CD4-positive, alpha-beta memory T cell (primary cell): ENCODE measurements around the gene MAPK9. TPM values are rescaled to one million over a fixed set of nuclear protein-coding genes. Genes with fewer than 3 reads are reported as not detected.

Source experiments
- CTCF ChIA-PET: fragments of 350-600 bp; sonication (Branson Sonifier 250); formaldehyde crosslinking; loops from one replicate; lab custom pipeline; 2021; ENCODE audit warnings: inconsistent platforms; ENCODE audit not compliant: partially characterized antibody; lab: Charles Lee
- POLR2A ChIA-PET: fragments of 350-600 bp; sonication (Branson Sonifier 250); formaldehyde crosslinking; loops from one replicate; lab custom pipeline; 2021; ENCODE audit not compliant: partially characterized antibody; lab: Charles Lee
- DNase-seq, 5 donors: peaks; one replicate each; pipeline versions ENCODE4 v3.0.0 to v3.0.0-alpha.2; 2020 to 2022; ENCODE audit warnings: mixed read lengths in 1 of 5
- H3K27ac ChIP-seq: one replicate; pipeline ENCODE4 v1.7.0; 2013; ENCODE audit warnings: low read depth, low read length
- H3K27me3 ChIP-seq: 2 replicates; pipeline ENCODE4 v1.7.0; 2013; ENCODE audit warnings: mild to moderate bottlenecking, low read length, moderate library complexity; ENCODE audit not compliant: insufficient read depth
- H3K36me3 ChIP-seq: 2 replicates; pipeline ENCODE4 v1.7.0; 2013; ENCODE audit warnings: mild to moderate bottlenecking, low read length, moderate library complexity; ENCODE audit not compliant: insufficient read depth
- H3K4me1 ChIP-seq: 2 replicates; pipeline ENCODE4 v1.7.0; 2013; ENCODE audit warnings: mild to moderate bottlenecking, low read length, moderate library complexity; ENCODE audit not compliant: insufficient read depth
- H3K4me3 ChIP-seq, 2 donors: one replicate each; pipeline ENCODE4 v1.7.0; 2013; ENCODE audit warnings: low read length in 2 of 2, mild to moderate bottlenecking in 1 of 2
- H3K9me3 ChIP-seq, 2 donors: one replicate each; pipeline ENCODE4 v1.7.0; 2013; ENCODE audit warnings: low read length in 2 of 2, control low read depth in 1 of 2; ENCODE audit not compliant: control insufficient read depth in 1 of 2
- H3K27ac Mint-ChIP-seq, 7 donors: one replicate each; pipeline ENCODE4 v1.8.0; 2020 to 2021; ENCODE audit warnings: mixed read lengths in 7 of 7, mild to moderate bottlenecking in 6 of 7, inconsistent platforms in 3 of 7, moderate library complexity in 3 of 7
- H3K27me3 Mint-ChIP-seq, 2 donors: one replicate each; pipeline ENCODE4 v1.8.0; 2020 to 2021; ENCODE audit warnings: mixed read lengths in 2 of 2
- H3K36me3 Mint-ChIP-seq, 2 donors: one replicate each; pipeline ENCODE4 v1.8.0; 2020 to 2021; ENCODE audit warnings: mixed read lengths in 2 of 2, inconsistent platforms in 1 of 2, mild to moderate bottlenecking in 1 of 2
- H3K4me1 Mint-ChIP-seq, 4 donors: one replicate each; pipeline ENCODE4 v1.8.0; 2020 to 2021; ENCODE audit warnings: mixed read lengths in 4 of 4, mild to moderate bottlenecking in 1 of 4
- H3K4me3 Mint-ChIP-seq, 8 donors: one replicate each; pipeline ENCODE4 v1.8.0; 2020 to 2021; ENCODE audit warnings: mixed read lengths in 8 of 8, mild to moderate bottlenecking in 7 of 8, moderate library complexity in 6 of 8, inconsistent platforms in 3 of 8
- H3K9me3 Mint-ChIP-seq, 8 donors: one replicate each; pipeline ENCODE4 v1.8.0; 2020 to 2021; ENCODE audit warnings: mixed read lengths in 8 of 8, mild to moderate bottlenecking in 5 of 8, inconsistent platforms in 3 of 8, moderate library complexity in 1 of 8
- intact Hi-C: fragments of 100-400 bp; cut with micrococcal nuclease; formaldehyde crosslinking; loops from one replicate; pipeline ENCODE4 v1.15.1; 2023
- polyA plus RNA-seq, 2 donors: library from polyadenylated mRNA; unstranded; fragments of 300-500 nt; fragmentation: Illumina TruSeq; gene quantifications; one replicate each; pipeline ENCODE4 v1.2.3, GENCODE V29; 2021
- total RNA-seq, 2 experiments: library from RNA; stranded (reverse); gene quantifications; one replicate each; pipeline ENCODE4 v1.2.3, GENCODE V29; 2021

Gene MAPK9
- total and polyA plus RNA-seq, 4 experiments from 2014 or later = 21.8 to 39.1 (median 35.1) TPM

DNA sequence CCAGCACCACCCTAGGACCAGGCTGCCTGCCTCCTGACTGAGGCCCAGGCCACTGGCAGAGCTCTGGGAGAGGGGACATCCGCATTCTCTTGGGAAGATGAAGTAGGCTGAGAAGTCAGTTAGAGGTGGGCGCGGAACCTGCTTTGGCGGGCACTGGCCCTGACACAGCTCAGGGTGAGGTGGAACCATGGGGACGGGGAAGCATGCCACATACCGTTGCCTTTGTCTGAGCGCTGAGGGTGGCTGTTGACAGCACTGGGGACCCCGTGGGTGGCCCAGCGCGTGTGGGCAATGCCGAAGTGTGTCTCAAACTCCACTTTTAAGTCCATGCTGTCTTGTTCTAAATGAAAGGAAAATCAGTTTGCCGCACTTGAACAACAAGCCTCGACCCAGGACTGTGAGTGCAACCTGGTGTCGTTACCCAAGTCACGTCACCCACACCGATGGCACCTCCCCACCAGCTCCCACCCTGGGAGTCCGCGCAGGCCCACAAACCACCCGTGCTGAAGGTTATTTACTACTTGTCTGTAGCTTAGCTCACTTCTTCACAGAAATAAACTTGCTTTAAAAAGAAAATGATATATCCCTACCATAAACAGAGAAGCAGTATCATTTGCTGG lies 43.8 kb upstream of the MAPK9 start:
- no peak overlapping the region for H3K27ac ChIP-seq
- no peaks in the 10 kb centered on the region for H3K4me1 Mint-ChIP-seq
- H3K27me3 ChIP-seq = no peaks in the 10 kb centered on the region
- H3K36me3 ChIP-seq = no peaks in the 10 kb centered on the region
- intact Hi-C loops = no loop called here
- no peak overlapping the region for H3K4me3 Mint-ChIP-seq
- no peaks in the 10 kb centered on the region for H3K9me3 ChIP-seq
- H3K27me3 Mint-ChIP-seq = peaks cover 12 to 16% of the 10 kb centered on the region in 2 donors
- H3K4me1 ChIP-seq = no peaks in the 10 kb centered on the region
- no peak overlapping the region for H3K27ac Mint-ChIP-seq
- H3K4me3 ChIP-seq = no peak overlapping the region
- H3K36me3 Mint-ChIP-seq = no peaks in the 10 kb centered on the region
- ChIA-PET CTCF (interaction anchor here (3.5 kb wide), 1 partner anchor 7 kb away, joined by 20 read pairs; no protein-coding TSS in a partner anchor), POLR2A (no interaction called here)
- no peak for DNase-seq
- H3K9me3 Mint-ChIP-seq = no peaks in the 10 kb centered on the region

DNA sequence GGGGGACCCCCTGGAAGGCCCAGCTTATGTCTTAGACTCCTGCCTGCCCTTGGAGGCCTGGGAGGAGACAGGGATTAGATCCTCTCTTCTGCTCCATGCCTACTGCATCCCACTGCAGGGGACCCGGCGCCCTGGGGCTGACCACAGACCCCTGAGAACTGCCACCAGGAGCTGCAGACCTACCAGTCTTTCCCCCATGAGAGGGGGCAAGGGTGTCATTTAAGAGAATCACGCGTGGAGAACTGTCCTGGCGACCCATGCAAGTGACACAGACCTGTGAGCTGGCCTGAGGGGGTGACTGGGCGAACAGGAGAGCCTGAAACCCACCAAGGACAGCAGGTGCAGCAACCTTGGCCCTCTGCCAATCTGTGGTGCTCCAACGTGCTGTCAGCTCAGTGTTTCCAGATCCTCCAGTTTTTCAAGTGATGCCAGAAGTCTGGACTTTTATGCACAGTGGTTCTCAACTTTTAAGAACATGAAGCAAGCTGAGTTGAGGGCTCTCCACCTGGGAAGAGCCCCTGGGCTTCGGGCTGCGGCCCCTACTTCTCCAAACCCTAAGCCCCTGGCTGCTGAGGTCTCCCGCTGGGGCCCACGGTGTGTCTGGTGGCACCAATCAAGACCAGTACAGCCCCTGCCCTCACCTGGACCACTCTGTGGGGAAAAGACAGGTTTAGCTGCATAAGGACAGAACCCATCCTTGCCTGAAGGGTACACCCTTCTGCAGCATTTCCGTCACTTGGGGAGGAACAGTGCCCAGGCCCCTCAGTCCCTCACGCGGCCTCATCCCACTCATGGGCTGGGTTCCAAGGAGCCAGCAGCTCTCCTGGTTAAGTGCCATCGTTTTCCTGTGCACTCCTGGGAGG lies 43.1 kb upstream of the MAPK9 start:
- H3K4me3 ChIP-seq = no peak overlapping the region
- no peaks in the 10 kb centered on the region for H3K4me1 Mint-ChIP-seq
- intact Hi-C loops = no loop called here
- peaks cover 12 to 16% of the 10 kb centered on the region in 2 donors for H3K27me3 Mint-ChIP-seq
- H3K36me3 Mint-ChIP-seq = no peaks in the 10 kb centered on the region
- no peak overlapping the region for H3K4me3 Mint-ChIP-seq
- no peaks in the 10 kb centered on the region for H3K9me3 ChIP-seq
- H3K4me1 ChIP-seq = no peaks in the 10 kb centered on the region
- DNase-seq = no peak
- no peak overlapping the region for H3K27ac Mint-ChIP-seq
- no peaks in the 10 kb centered on the region for H3K27me3 ChIP-seq
- CTCF ChIA-PET = no interaction called here
- POLR2A ChIA-PET = interaction anchor here (1.0 kb wide), 1 partner anchor 42 kb away, joined by 3 read pairs; no protein-coding TSS in a partner anchor
- no peak overlapping the region for H3K27ac ChIP-seq
- H3K9me3 Mint-ChIP-seq = no peaks in the 10 kb centered on the region
- no peaks in the 10 kb centered on the region for H3K36me3 ChIP-seq

DNA sequence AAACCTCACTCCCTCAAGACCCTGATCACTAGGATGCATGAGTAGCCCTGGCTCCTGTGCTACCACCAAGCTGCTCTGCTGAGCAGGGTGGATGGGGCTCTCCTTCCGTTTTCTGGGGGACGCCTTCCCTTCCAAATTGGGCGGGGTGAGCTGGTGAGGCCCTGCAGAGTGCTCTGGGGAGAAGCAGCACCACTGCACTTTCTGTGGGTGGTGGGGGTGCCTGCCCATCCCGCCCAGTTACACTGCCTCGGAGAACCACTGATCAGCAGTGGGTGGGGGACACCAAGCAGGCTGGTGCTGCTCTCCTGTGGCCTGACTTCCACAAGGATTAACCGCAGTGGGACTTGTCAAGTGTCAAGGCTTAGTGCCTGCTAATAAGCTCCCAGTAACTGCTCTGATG lies 42.3 kb upstream of the MAPK9 start:
- DNase-seq = no peak
- intact Hi-C loops = no loop called here
- Histone ChIP-seq H3K4me1 (no peaks in the 10 kb centered on the region), H3K27me3 (no peaks in the 10 kb centered on the region), H3K27ac (no peak overlapping the region), H3K9me3 (no peaks in the 10 kb centered on the region), H3K4me3 (no peak overlapping the region), H3K36me3 (no peaks in the 10 kb centered on the region)
- ChIA-PET CTCF (interaction anchor here (1.0 kb wide), 1 partner anchor 18 kb away, joined by 3 read pairs; no protein-coding TSS in a partner anchor), POLR2A (interaction anchor here (1.0 kb wide), 1 partner anchor 41 kb away, joined by 3 read pairs; no protein-coding TSS in a partner anchor)
- H3K36me3 Mint-ChIP-seq = no peaks in the 10 kb centered on the region
- H3K4me3 Mint-ChIP-seq = no peak overlapping the region
- no peaks in the 10 kb centered on the region for H3K9me3 Mint-ChIP-seq
- H3K27me3 Mint-ChIP-seq = peaks cover 8 to 12% of the 10 kb centered on the region in 2 donors
- no peak overlapping the region for H3K27ac Mint-ChIP-seq
- H3K4me1 Mint-ChIP-seq = no peaks in the 10 kb centered on the region

DNA sequence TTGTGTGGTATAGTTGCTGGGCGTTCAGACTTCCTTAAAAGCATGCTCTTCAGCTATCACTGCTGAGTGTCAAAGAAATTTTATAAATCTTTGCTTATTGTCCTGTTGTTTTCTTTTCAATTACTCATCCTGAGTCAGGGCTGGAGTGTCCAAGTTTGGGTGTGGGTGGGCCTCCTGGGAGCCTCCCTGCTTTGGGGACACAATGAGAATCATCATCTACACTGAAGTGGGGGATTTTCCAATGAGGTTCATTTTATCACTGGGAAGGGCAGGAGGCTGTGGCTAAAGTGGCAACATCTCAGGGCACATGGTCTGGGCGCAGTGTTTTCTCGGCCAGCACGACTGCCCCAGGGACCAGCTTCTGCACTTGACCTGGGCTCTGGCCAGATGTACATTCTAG lies 41.8 kb upstream of the MAPK9 start:
- peaks cover 0 to 3% (median 0%) of the 10 kb centered on the region in 4 donors for H3K4me1 Mint-ChIP-seq
- CTCF ChIA-PET = interaction anchor here (1.0 to 3.9 kb wide), 2 partner anchors 18 to 39 kb away, joined by 3 to 16 read pairs; no protein-coding TSS in a partner anchor

DNA sequence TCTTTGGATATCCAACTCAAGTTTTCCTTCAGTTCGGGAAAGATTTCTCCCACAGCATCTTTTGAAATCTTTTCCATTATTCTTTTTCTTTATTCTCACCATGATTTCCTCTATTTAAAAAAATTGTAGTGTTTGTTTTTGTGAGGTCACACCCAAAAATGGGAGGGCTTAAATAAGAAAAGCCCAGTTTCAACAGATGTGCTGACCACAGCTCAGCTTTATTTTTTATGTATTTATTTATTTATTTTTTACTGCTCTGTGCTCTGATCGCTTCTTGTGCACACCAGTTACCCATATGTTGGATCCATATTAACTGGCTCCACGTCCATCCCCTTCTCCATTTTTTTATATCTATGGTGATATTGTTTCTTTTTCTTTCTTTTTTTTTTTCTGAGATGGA lies 41.0 kb upstream of the MAPK9 start:
- intact Hi-C loops = no loop called here
- no peaks in the 10 kb centered on the region for H3K9me3 Mint-ChIP-seq

More for the DNA sequence above, 41.8 kb upstream of the MAPK9 start:
- H3K27ac ChIP-seq = no peak overlapping the region
- POLR2A ChIA-PET = interaction anchor here (1.0 kb wide), 1 partner anchor 41 kb away, joined by 3 read pairs; no protein-coding TSS in a partner anchor
- no peak overlapping the region for H3K27ac Mint-ChIP-seq
- no peaks in the 10 kb centered on the region for H3K9me3 Mint-ChIP-seq
- no peak overlapping the region for H3K4me3 ChIP-seq
- DNase-seq = no peak
- intact Hi-C loops = no loop called here
- no peaks in the 10 kb centered on the region for H3K4me1 ChIP-seq
- H3K27me3 Mint-ChIP-seq = peaks cover 8 to 12% of the 10 kb centered on the region in 2 donors
- H3K36me3 Mint-ChIP-seq = no peaks in the 10 kb centered on the region
- H3K27me3 ChIP-seq = no peaks in the 10 kb centered on the region
- H3K36me3 ChIP-seq = no peaks in the 10 kb centered on the region
- no peaks in the 10 kb centered on the region for H3K9me3 ChIP-seq
- H3K4me3 Mint-ChIP-seq = no peak overlapping the region

DNA sequence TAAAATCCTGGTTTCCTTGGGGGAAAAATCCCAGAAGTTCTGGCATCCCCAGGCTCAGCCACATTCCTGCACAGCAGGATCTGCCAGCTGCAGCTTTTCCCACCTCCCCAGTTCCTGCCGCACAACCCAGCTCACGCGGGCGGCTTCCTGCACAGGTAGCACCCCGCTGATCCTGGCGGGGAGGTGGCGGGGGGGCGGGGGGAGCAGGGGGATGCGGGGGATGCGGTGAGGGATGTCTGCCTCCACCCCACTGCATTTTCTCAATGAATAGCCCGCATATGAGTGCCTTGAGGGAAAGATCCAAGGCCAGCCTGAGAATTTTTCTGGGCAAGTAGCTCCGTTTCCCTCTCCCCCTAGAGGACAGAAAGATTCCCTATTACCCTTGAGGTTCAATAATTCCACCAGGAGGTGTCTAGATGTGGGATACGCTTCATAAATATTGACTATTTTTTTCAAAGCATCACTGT lies 40.2 kb upstream of the MAPK9 start:
- peaks cover 6 to 12% of the 10 kb centered on the region in 2 donors for H3K27me3 Mint-ChIP-seq
- H3K36me3 Mint-ChIP-seq = no peaks in the 10 kb centered on the region
- no peak overlapping the region for H3K27ac ChIP-seq
- no peak for DNase-seq
- H3K9me3 ChIP-seq = no peaks in the 10 kb centered on the region
- H3K4me1 ChIP-seq = no peaks in the 10 kb centered on the region
- no peak overlapping the region for H3K4me3 Mint-ChIP-seq
- no peaks in the 10 kb centered on the region for H3K9me3 Mint-ChIP-seq
- intact Hi-C loops = no loop called here
- H3K27ac Mint-ChIP-seq = no peak overlapping the region
- no peaks in the 10 kb centered on the region for H3K36me3 ChIP-seq
- POLR2A ChIA-PET = no interaction called here
- H3K4me3 ChIP-seq = no peak overlapping the region
- no peaks in the 10 kb centered on the region for H3K27me3 ChIP-seq
- CTCF ChIA-PET = interaction anchor here (3.9 to 4.1 kb wide), 2 partner anchors 10 to 38 kb away, joined by 16 to 29 read pairs; no protein-coding TSS in a partner anchor
- peaks cover 0 to 5% (median 0%) of the 10 kb centered on the region in 4 donors for H3K4me1 Mint-ChIP-seq

More for the DNA sequence above, 41.0 kb upstream of the MAPK9 start:
- Histone ChIP-seq H3K9me3 (no peaks in the 10 kb centered on the region), H3K27me3 (no peaks in the 10 kb centered on the region), H3K36me3 (no peaks in the 10 kb centered on the region), H3K27ac (no peak overlapping the region), H3K4me3 (no peak overlapping the region), H3K4me1 (no peaks in the 10 kb centered on the region)
- CTCF ChIA-PET = interaction anchor here (3.9 kb wide), 1 partner anchor 39 kb away, joined by 16 read pairs; no protein-coding TSS in a partner anchor
- POLR2A ChIA-PET = no interaction called here
- no peak overlapping the region for H3K4me3 Mint-ChIP-seq
- no peak for DNase-seq
- H3K36me3 Mint-ChIP-seq = no peaks in the 10 kb centered on the region
- no peak overlapping the region for H3K27ac Mint-ChIP-seq
- H3K27me3 Mint-ChIP-seq = peaks cover 8 to 12% of the 10 kb centered on the region in 2 donors
- peaks cover 0 to 5% (median 0%) of the 10 kb centered on the region in 4 donors for H3K4me1 Mint-ChIP-seq

DNA sequence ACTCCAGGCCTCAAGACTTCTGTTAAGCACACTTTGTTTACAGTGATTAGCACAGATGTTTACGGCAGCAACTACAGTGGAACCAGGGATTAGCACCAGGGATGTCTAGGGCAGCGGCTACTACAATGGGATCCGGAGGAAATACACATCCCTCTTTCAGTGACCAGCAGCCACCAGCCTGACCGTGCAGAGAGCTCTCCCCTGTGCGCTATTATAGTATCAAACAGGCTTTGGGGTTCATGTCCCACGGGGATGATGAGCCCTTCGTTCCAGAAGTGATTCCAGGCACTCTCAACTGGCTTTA lies 39.7 kb upstream of the MAPK9 start:
- no peak overlapping the region for H3K27ac ChIP-seq
- Mint-ChIP-seq H3K36me3 (no peaks in the 10 kb centered on the region), H3K27ac (no peak overlapping the region), H3K4me3 (no peak overlapping the region), H3K9me3 (no peaks in the 10 kb centered on the region), H3K4me1 (peaks cover 0 to 5% (median 0%) of the 10 kb centered on the region in 4 donors), H3K27me3 (peaks cover 6 to 12% of the 10 kb centered on the region in 2 donors)
- H3K9me3 ChIP-seq = no peaks in the 10 kb centered on the region
- H3K36me3 ChIP-seq = no peaks in the 10 kb centered on the region
- POLR2A ChIA-PET = no interaction called here
- H3K27me3 ChIP-seq = no peaks in the 10 kb centered on the region
- H3K4me1 ChIP-seq = no peaks in the 10 kb centered on the region
- no peak overlapping the region for H3K4me3 ChIP-seq
- DNase-seq = no peak
- CTCF ChIA-PET = interaction anchor here (3.9 to 4.1 kb wide), 2 partner anchors 11 to 37 kb away, joined by 16 to 29 read pairs; no protein-coding TSS in a partner anchor
- intact Hi-C loops = no loop called here
